Measurements from ENCODE around the gene KHK. TPM values are rescaled to one million over a fixed set of nuclear protein-coding genes. Genes with fewer than 3 reads are reported as not detected.

KHK gene
- total RNA-seq, 1 experiment from 2014 or later = 9.3 TPM

- BruUV-seq (replicated peaks) = no TSS peak
- H3K9me3 ChIP-seq = no peaks in the 10 kb centered on the region
- H3K4me1 ChIP-seq = no peaks in the 10 kb centered on the region
- Mint-ChIP-seq H3K4me1 (ENCODE audit: low read depth, unreplicated experiment) (no peaks in the 10 kb centered on the region), H3K36me3 (ENCODE audit: insufficient read depth, unreplicated experiment) (no peaks in the 10 kb centered on the region), H3K27ac (ENCODE audit: unreplicated experiment) (no peak overlapping the region), H3K27me3 (ENCODE audit: insufficient read depth, unreplicated experiment) (no peaks in the 10 kb centered on the region), H3K4me3 (ENCODE audit: unreplicated experiment) (no peak overlapping the region), H3K9me3 (ENCODE audit: unreplicated experiment) (no peaks in the 10 kb centered on the region)
- no peaks in the 10 kb centered on the region for H3K27me3 ChIP-seq (replicated peaks; ENCODE audit: control insufficient read depth, insufficient read depth, low read length)
- intact Hi-C loops (cut with micrococcal nuclease; ENCODE audit: unreplicated experiment) = no loop called here
- no peak overlapping the region for H3K4me3 ChIP-seq (ENCODE audit: low read depth, low read length)
- no peak for TF ChIP-seq CTCF (IDR thresholded peaks at IDR 0.05; ENCODE audit: insufficient read depth in 1 of 2, low read depth in 1 of 2, low read length in 1 of 2, severe bottlenecking in 1 of 2, unreplicated experiment in 1 of 2)
- POLR2A ChIA-PET = no interaction called here
- DNase-seq = no peak
- H3K36me3 ChIP-seq (ENCODE audit: control insufficient read depth, insufficient read depth, low read length) = no peaks in the 10 kb centered on the region
- CTCF ChIA-PET = interaction anchor here (1.8 kb wide), 1 partner anchor 89 kb away, joined by 7 read pairs; no protein-coding TSS in a partner anchor
These were observed 15.8 kb downstream of the KHK start for GRCh38 chr2:27102329-27102728.

- Mint-ChIP-seq H3K4me1 (ENCODE audit: low read depth, unreplicated experiment) (no peaks in the 10 kb centered on the region), H3K27ac (ENCODE audit: unreplicated experiment) (no peak overlapping the region), H3K36me3 (ENCODE audit: insufficient read depth, unreplicated experiment) (no peaks in the 10 kb centered on the region), H3K4me3 (ENCODE audit: unreplicated experiment) (no peak overlapping the region), H3K27me3 (ENCODE audit: insufficient read depth, unreplicated experiment) (no peaks in the 10 kb centered on the region), H3K9me3 (ENCODE audit: unreplicated experiment) (no peaks in the 10 kb centered on the region)
- POLR2A ChIA-PET = no interaction called here
- intact Hi-C loops (cut with micrococcal nuclease; ENCODE audit: unreplicated experiment) = no loop called here
- Histone ChIP-seq H3K4me1 (no peaks in the 10 kb centered on the region), H3K36me3 (ENCODE audit: control insufficient read depth, insufficient read depth, low read length) (no peaks in the 10 kb centered on the region), H3K27me3 (replicated peaks; ENCODE audit: control insufficient read depth, insufficient read depth, low read length) (no peaks in the 10 kb centered on the region), H3K9me3 (no peaks in the 10 kb centered on the region), H3K4me3 (ENCODE audit: low read depth, low read length) (no peak overlapping the region)
- CTCF ChIA-PET = no interaction called here
- TF ChIP-seq CTCF (IDR thresholded peaks at IDR 0.05; ENCODE audit: insufficient read depth in 1 of 2, low read depth in 1 of 2, low read length in 1 of 2, severe bottlenecking in 1 of 2, unreplicated experiment in 1 of 2) = no peak
- no peak for DNase-seq
- BruUV-seq (replicated peaks) = no TSS peak
These were observed 19.4 kb downstream of the KHK start for GRCh38 chr2:27105981-27106380.

GRCh38 chr2:27108221-27108620, 21.6 kb downstream of the KHK start:
- H3K27me3 Mint-ChIP-seq (ENCODE audit: insufficient read depth, unreplicated experiment) = no peaks in the 10 kb centered on the region
- intact Hi-C loops (cut with micrococcal nuclease; ENCODE audit: unreplicated experiment) = no loop called here
- Histone ChIP-seq H3K27me3 (replicated peaks; ENCODE audit: control insufficient read depth, insufficient read depth, low read length) (no peaks in the 10 kb centered on the region), H3K4me3 (ENCODE audit: low read depth, low read length) (no peak overlapping the region), H3K4me1 (no peaks in the 10 kb centered on the region), H3K36me3 (ENCODE audit: control insufficient read depth, insufficient read depth, low read length) (no peaks in the 10 kb centered on the region), H3K9me3 (no peaks in the 10 kb centered on the region)
- ChIA-PET POLR2A (no interaction called here), CTCF (no interaction called here)
- H3K4me1 Mint-ChIP-seq (ENCODE audit: low read depth, unreplicated experiment) = no peaks in the 10 kb centered on the region
- H3K36me3 Mint-ChIP-seq (ENCODE audit: insufficient read depth, unreplicated experiment) = no peaks in the 10 kb centered on the region
- no peaks in the 10 kb centered on the region for H3K9me3 Mint-ChIP-seq (ENCODE audit: unreplicated experiment)
- no peak for TF ChIP-seq CTCF (IDR thresholded peaks at IDR 0.05; ENCODE audit: insufficient read depth in 1 of 2, low read depth in 1 of 2, low read length in 1 of 2, severe bottlenecking in 1 of 2, unreplicated experiment in 1 of 2)
- no TSS peak for BruUV-seq (replicated peaks)
- H3K4me3 Mint-ChIP-seq (ENCODE audit: unreplicated experiment) = no peak overlapping the region
- H3K27ac Mint-ChIP-seq (ENCODE audit: unreplicated experiment) = no peak overlapping the region
- no peak for DNase-seq
